ENCODE results near the gene EDA. TPM values are rescaled to one million over a fixed set of nuclear protein-coding genes. Genes with fewer than 3 reads are reported as not detected.

EDA gene
- total RNA-seq, 1 experiment from 2014 or later: 0.23 TPM

DNA sequence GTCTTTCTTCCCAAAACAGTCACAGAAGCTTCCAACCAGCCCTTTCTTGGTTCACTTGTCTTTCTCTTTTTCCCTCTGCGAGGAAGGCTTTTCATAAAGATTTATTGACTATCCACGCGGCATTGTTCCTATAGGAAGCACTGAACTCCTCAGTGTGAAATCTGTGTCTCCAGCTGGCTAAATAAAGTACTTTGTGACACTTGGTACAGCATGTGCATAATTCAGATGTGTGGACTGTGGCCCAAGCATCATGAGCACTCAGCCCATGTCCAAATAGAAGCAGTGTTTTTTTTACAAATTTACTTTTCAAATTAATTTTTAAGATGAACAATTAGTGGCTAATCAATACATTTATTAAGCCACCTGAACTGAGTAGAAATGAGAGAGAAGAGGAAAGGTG is 146.4 kb downstream of the EDA start:
- Histone ChIP-seq H3K4me3 (ENCODE audit: low read depth in 2 of 2, low read length in 2 of 2) (no peak overlapping the region), H3K27me3 (ENCODE audit: control insufficient read depth, insufficient read depth, low read length) (no peaks in the 10 kb centered on the region), H3K27ac (ENCODE audit: low read length) (no peak overlapping the region), H3K4me1 (ENCODE audit: control insufficient read depth, insufficient read depth, low read length) (no peaks in the 10 kb centered on the region), H3K9me3 (ENCODE audit: control insufficient read depth, insufficient read depth, low read depth, low read length) (no peaks in the 10 kb centered on the region), H3K36me3 (ENCODE audit: control insufficient read depth, insufficient read depth, low read length) (no peaks in the 10 kb centered on the region)
- TF ChIP-seq SIN3A (IDR thresholded peaks at IDR 0.05; ENCODE audit: borderline replicate concordance, insufficient read depth, low read depth, low read length) (no peak), POLR2AphosphoS5 (IDR thresholded peaks at IDR 0.05; ENCODE audit: low read depth, low read length) (no peak), TCF7L2 (IDR thresholded peaks at IDR 0.05; ENCODE audit: low read depth, low read length) (no peak)
- TF ChIP-seq, protein P1, sequence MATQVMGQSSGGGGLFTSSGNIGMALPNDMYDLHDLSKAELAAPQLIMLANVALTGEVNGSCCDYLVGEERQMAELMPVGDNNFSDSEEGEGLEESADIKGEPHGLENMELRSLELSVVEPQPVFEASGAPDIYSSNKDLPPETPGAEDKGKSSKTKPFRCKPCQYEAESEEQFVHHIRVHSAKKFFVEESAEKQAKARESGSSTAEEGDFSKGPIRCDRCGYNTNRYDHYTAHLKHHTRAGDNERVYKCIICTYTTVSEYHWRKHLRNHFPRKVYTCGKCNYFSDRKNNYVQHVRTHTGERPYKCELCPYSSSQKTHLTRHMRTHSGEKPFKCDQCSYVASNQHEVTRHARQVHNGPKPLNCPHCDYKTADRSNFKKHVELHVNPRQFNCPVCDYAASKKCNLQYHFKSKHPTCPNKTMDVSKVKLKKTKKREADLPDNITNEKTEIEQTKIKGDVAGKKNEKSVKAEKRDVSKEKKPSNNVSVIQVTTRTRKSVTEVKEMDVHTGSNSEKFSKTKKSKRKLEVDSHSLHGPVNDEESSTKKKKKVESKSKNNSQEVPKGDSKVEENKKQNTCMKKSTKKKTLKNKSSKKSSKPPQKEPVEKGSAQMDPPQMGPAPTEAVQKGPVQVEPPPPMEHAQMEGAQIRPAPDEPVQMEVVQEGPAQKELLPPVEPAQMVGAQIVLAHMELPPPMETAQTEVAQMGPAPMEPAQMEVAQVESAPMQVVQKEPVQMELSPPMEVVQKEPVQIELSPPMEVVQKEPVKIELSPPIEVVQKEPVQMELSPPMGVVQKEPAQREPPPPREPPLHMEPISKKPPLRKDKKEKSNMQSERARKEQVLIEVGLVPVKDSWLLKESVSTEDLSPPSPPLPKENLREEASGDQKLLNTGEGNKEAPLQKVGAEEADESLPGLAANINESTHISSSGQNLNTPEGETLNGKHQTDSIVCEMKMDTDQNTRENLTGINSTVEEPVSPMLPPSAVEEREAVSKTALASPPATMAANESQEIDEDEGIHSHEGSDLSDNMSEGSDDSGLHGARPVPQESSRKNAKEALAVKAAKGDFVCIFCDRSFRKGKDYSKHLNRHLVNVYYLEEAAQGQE (IDR thresholded peaks at IDR 0.05; ENCODE audit: insufficient read depth in 1 of 2, low read depth in 2 of 2, low read length in 1 of 2): no peak
- TF ChIP-seq, protein P2, sequence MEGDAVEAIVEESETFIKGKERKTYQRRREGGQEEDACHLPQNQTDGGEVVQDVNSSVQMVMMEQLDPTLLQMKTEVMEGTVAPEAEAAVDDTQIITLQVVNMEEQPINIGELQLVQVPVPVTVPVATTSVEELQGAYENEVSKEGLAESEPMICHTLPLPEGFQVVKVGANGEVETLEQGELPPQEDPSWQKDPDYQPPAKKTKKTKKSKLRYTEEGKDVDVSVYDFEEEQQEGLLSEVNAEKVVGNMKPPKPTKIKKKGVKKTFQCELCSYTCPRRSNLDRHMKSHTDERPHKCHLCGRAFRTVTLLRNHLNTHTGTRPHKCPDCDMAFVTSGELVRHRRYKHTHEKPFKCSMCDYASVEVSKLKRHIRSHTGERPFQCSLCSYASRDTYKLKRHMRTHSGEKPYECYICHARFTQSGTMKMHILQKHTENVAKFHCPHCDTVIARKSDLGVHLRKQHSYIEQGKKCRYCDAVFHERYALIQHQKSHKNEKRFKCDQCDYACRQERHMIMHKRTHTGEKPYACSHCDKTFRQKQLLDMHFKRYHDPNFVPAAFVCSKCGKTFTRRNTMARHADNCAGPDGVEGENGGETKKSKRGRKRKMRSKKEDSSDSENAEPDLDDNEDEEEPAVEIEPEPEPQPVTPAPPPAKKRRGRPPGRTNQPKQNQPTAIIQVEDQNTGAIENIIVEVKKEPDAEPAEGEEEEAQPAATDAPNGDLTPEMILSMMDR (IDR thresholded peaks at IDR 0.05): no peak
- no peak for ATAC-seq
- CTCF ChIA-PET: no interaction called here
- POLR2A ChIA-PET: no interaction called here
- intact Hi-C loops (cut with micrococcal nuclease; ENCODE audit: unreplicated experiment) (no loop called here), in situ Hi-C loops (cut with HindIII; ENCODE audit: low pct_unique_long_range_greater_than_20kb, low sequenced_read_pairs) (no loop called here)
- BruUV-seq (replicated peaks): no TSS peak
- no peak for DNase-seq (ENCODE audit: low read depth, low spot score)

DNA sequence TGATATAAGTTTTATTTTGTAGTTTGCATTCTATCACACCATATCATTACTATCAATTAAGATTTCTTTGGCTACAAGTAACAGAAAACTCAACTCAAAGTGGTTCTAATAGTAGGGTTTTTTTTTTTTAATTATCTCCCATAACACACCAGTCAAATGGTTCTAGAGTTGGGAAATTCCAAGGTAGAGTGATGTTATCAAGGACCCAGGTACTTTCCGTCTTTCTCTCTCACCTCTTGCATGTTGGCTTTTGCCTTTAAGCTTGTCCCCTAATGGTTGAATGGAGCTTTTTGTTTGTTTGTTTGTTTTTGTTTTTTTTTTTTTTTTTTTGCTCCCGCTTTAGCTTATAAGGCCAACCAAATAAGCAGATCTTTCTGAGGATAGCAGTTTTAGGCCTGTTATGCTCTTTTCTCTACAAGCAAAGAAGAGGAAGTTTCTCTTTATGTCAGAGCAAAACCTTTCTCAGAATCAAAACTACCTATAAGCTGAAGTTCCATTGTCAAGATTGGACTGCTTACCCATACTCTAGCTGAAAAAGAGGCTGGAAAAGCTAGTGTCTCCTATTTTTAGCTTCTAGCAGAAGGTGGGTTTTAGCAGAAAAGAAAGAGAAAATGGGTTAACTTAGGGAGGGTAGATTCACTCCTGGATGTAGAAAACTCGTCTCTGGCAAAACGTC is 177.5 kb downstream of the EDA start:
- ChIA-PET POLR2A (no interaction called here), CTCF (no interaction called here)
- in situ Hi-C loops (cut with HindIII; ENCODE audit: low pct_unique_long_range_greater_than_20kb, low sequenced_read_pairs): no loop called here
- TF ChIP-seq TCF7L2 (IDR thresholded peaks at IDR 0.05; ENCODE audit: low read depth, low read length): no peak
- no peak for TF ChIP-seq POLR2AphosphoS5 (IDR thresholded peaks at IDR 0.05; ENCODE audit: low read depth, low read length)
- no peak for TF ChIP-seq SIN3A (IDR thresholded peaks at IDR 0.05; ENCODE audit: borderline replicate concordance, insufficient read depth, low read depth, low read length)
- TF ChIP-seq, protein P1 (IDR thresholded peaks at IDR 0.05; ENCODE audit: insufficient read depth in 1 of 2, low read depth in 2 of 2, low read length in 1 of 2): no peak
- TF ChIP-seq, protein P2 (IDR thresholded peaks at IDR 0.05): no peak
- intact Hi-C loops (cut with micrococcal nuclease; ENCODE audit: unreplicated experiment): no loop called here
- H3K27ac ChIP-seq (ENCODE audit: low read length): no peak overlapping the region
- ATAC-seq (no peak), DNase-seq (ENCODE audit: low read depth, low spot score) (no peak)
- H3K36me3 ChIP-seq (ENCODE audit: control insufficient read depth, insufficient read depth, low read length): no peaks in the 10 kb centered on the region
- no peak overlapping the region for H3K4me3 ChIP-seq (ENCODE audit: low read depth in 2 of 2, low read length in 2 of 2)
- BruUV-seq (replicated peaks): no TSS peak
- no peaks in the 10 kb centered on the region for H3K4me1 ChIP-seq (ENCODE audit: control insufficient read depth, insufficient read depth, low read length)
- no peaks in the 10 kb centered on the region for H3K9me3 ChIP-seq (ENCODE audit: control insufficient read depth, insufficient read depth, low read depth, low read length)
- no peaks in the 10 kb centered on the region for H3K27me3 ChIP-seq (ENCODE audit: control insufficient read depth, insufficient read depth, low read length)

Data from Panc1 (cell line).